ENCODE results near the gene NKX6-1.

NKX6-1 gene

DNA sequence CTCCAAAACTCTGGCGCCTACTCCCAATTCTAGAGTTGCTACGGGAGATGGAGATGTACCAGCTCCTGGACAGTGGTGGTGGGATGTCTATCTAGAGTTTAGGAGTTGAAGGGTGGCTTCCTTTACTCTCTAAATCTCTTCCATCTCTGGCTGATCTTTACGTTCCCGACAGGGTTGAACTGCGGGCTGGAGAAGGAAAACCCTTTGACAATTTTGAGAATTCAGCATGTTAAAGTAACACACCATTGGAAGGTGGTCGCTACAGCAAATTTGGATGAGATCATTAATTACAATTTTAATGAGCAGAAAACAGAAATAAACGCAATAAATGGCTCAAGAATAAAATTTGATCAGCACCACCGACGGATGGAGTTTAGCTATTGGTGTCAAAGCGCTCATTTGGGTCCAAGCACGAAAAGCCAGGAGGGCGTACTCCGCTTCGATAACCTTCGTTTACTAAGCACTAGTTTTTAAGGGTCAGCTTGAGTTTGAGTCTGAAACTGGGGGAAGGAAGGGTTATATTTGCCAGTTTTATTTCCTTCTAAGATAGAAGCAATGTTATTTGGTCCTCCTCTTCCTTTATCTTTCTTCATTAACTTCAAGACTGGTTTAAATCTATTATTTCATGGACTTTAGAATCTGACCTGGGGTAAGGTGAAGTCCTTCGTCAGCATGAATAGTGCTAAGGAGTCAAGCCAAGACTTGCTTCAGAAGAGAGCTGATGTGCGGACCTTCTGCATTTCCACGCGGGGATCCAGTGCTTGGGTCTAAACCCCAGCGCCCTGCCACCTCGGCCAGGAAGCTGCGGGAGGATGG lies 1.5 kb upstream of the NKX6-1 start:
- H3K79me2 ChIP-seq (ENCODE audit: insufficient read depth, low read length): no peaks in the 10 kb centered on the region
- no peaks in the 10 kb centered on the region for H3K36me3 ChIP-seq (ENCODE audit: insufficient read depth, low read length)
- no peak for TF ChIP-seq EZH2phosphoT487 (IDR thresholded peaks at IDR 0.05; ENCODE audit: borderline replicate concordance)
- TF ChIP-seq, protein P1, sequence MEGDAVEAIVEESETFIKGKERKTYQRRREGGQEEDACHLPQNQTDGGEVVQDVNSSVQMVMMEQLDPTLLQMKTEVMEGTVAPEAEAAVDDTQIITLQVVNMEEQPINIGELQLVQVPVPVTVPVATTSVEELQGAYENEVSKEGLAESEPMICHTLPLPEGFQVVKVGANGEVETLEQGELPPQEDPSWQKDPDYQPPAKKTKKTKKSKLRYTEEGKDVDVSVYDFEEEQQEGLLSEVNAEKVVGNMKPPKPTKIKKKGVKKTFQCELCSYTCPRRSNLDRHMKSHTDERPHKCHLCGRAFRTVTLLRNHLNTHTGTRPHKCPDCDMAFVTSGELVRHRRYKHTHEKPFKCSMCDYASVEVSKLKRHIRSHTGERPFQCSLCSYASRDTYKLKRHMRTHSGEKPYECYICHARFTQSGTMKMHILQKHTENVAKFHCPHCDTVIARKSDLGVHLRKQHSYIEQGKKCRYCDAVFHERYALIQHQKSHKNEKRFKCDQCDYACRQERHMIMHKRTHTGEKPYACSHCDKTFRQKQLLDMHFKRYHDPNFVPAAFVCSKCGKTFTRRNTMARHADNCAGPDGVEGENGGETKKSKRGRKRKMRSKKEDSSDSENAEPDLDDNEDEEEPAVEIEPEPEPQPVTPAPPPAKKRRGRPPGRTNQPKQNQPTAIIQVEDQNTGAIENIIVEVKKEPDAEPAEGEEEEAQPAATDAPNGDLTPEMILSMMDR (conservative IDR thresholded peaks at IDR 0.05; ENCODE audit: low read length): no peak
- no peak overlapping the region for H3K4me3 ChIP-seq (ENCODE audit: low read length, poor library complexity, severe bottlenecking)
- no peaks in the 10 kb centered on the region for H3K4me1 ChIP-seq (ENCODE audit: insufficient read depth, low read length, poor library complexity, severe bottlenecking)
- no peak overlapping the region for H3K9ac ChIP-seq (ENCODE audit: low read depth, low read length, poor library complexity, severe bottlenecking)
- H3K9me2 ChIP-seq (replicated peaks; ENCODE audit: low read depth, low read length): no peaks in the 10 kb centered on the region
- no peak overlapping the region for H3K4me2 ChIP-seq (ENCODE audit: low read depth, low read length, poor library complexity, severe bottlenecking)
- H3K9me3 ChIP-seq (ENCODE audit: insufficient read depth, low read depth, low read length): no peaks in the 10 kb centered on the region
- no peaks in the 10 kb centered on the region for H3F3A ChIP-seq (ENCODE audit: low read depth)
- no peak overlapping the region for H2AFZ ChIP-seq (ENCODE audit: low read length)
- H3K27me3 ChIP-seq (ENCODE audit: insufficient read depth, low read length, poor library complexity, severe bottlenecking): no peaks in the 10 kb centered on the region
- no peaks in the 10 kb centered on the region for H4K20me1 ChIP-seq (ENCODE audit: insufficient read depth, low read length, poor library complexity, severe bottlenecking)

DNA sequence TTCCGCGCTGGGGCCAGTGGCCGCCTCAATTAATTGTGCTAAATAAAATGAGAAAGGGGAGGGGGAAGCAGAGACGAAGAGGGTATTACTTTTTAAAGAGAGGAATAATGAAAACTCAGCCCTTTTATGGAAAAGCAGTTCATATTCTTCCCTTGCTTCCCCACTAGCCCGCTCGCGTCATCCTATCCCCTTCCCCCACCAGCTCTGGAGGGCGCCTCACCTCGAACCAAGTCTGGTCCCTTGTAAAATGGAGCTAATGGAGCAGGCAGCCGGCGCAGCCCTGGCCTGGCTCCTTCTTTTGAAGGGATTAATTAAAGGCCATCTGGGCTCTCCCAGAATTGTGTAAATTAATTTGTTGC lies 511 bp upstream of the NKX6-1 start:
- Histone ChIP-seq H3K4me3 (ENCODE audit: low read length, poor library complexity, severe bottlenecking) (no peak overlapping the region), H3K9me2 (replicated peaks; ENCODE audit: low read depth, low read length) (no peaks in the 10 kb centered on the region), H3K4me1 (ENCODE audit: insufficient read depth, low read length, poor library complexity, severe bottlenecking) (no peaks in the 10 kb centered on the region), H2AFZ (ENCODE audit: low read length) (no peak overlapping the region), H3F3A (ENCODE audit: low read depth) (no peaks in the 10 kb centered on the region), H3K36me3 (ENCODE audit: insufficient read depth, low read length) (no peaks in the 10 kb centered on the region), H3K9ac (ENCODE audit: low read depth, low read length, poor library complexity, severe bottlenecking) (no peak overlapping the region), H3K9me3 (ENCODE audit: insufficient read depth, low read depth, low read length) (no peaks in the 10 kb centered on the region), H4K20me1 (ENCODE audit: insufficient read depth, low read length, poor library complexity, severe bottlenecking) (no peaks in the 10 kb centered on the region), H3K27me3 (ENCODE audit: insufficient read depth, low read length, poor library complexity, severe bottlenecking) (no peaks in the 10 kb centered on the region), H3K4me2 (ENCODE audit: low read depth, low read length, poor library complexity, severe bottlenecking) (no peak overlapping the region), H3K79me2 (ENCODE audit: insufficient read depth, low read length) (no peaks in the 10 kb centered on the region)
- TF ChIP-seq, protein P1 (conservative IDR thresholded peaks at IDR 0.05; ENCODE audit: low read length): no peak
- no peak for TF ChIP-seq EZH2phosphoT487 (IDR thresholded peaks at IDR 0.05; ENCODE audit: borderline replicate concordance)

DNA sequence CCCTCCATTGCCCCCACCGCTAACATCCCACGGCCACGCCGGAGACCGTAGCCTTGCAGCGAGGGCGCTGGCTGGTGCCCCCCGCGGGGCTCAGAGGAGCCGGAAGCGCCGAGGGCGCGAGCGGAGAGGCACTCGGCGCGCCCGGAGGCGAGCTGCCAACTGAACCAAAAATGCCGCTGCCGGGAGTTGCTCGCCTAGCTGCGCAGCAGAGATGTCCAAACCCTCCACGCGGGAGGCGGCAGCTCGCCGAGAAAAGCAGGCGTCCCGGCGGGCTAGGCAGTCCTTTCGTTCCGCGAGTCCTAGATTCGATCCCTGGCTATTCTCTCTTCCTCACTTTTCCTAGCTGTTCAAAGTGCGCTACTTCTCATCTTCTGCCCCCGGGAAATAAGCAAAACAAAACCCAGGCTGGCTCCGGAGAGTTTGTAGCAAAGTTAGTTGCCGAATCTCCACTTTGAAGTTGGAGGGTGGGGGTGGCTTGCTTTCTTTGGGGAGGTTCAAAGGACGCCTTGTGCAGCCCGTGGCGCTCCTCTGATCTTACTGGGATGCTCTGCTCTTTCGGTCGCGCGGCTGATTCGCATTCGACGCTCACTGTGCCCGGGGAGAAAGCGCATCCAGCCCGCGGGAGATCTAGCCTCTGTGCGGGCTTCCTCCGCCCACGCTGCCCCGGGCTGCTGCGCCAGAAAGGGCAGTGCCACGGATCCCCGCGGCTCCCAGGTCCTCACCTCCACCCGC lies 723 bp downstream of the NKX6-1 start:
- Histone ChIP-seq H3K27me3 (ENCODE audit: insufficient read depth, low read length, poor library complexity, severe bottlenecking) (no peaks in the 10 kb centered on the region), H3K4me3 (ENCODE audit: low read length, poor library complexity, severe bottlenecking) (no peak overlapping the region), H3K4me1 (ENCODE audit: insufficient read depth, low read length, poor library complexity, severe bottlenecking) (no peaks in the 10 kb centered on the region), H3K4me2 (ENCODE audit: low read depth, low read length, poor library complexity, severe bottlenecking) (no peak overlapping the region), H3F3A (ENCODE audit: low read depth) (no peaks in the 10 kb centered on the region), H2AFZ (ENCODE audit: low read length) (no peak overlapping the region), H3K36me3 (ENCODE audit: insufficient read depth, low read length) (no peaks in the 10 kb centered on the region), H3K9me2 (replicated peaks; ENCODE audit: low read depth, low read length) (no peaks in the 10 kb centered on the region), H4K20me1 (ENCODE audit: insufficient read depth, low read length, poor library complexity, severe bottlenecking) (no peaks in the 10 kb centered on the region), H3K9ac (ENCODE audit: low read depth, low read length, poor library complexity, severe bottlenecking) (no peak overlapping the region), H3K79me2 (ENCODE audit: insufficient read depth, low read length) (no peaks in the 10 kb centered on the region), H3K9me3 (ENCODE audit: insufficient read depth, low read depth, low read length) (no peaks in the 10 kb centered on the region)
- TF ChIP-seq, protein P1 (conservative IDR thresholded peaks at IDR 0.05; ENCODE audit: low read length): no peak
- no peak for TF ChIP-seq EZH2phosphoT487 (IDR thresholded peaks at IDR 0.05; ENCODE audit: borderline replicate concordance)

All from Loucy (cell line).